ENCODE results near the gene MCCD1. TPM values are rescaled to one million over a fixed set of nuclear protein-coding genes. Genes with fewer than 3 reads are reported as not detected.
"Not testable (repeated sequence)": the region's sequence is repeated elsewhere in the genome, so short reads cannot be mapped to it uniquely, and the experiment has no call there.

The MCCD1 gene
- polyA plus RNA-seq, 1 experiment = not detected

DNA sequence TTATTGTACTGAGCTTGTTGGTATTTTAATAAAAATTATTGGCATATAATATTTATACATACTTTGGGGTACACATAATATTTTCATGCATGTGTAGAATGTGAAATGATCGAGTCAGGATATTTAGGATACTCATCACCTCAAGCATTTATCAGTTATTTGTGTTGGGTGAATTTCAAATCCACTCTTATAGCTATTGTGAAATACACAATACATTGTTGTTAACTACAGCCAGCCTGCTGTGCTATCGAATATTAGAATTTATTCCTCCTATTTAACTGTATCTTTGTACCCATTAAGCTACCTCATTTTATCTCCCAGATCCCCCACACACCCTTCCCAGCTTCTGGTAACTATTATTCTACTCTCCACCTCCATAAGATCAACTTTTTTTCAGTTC is 45.4 kb upstream of the MCCD1 start:
- POLR2A ChIA-PET = no interaction called here

DNA sequence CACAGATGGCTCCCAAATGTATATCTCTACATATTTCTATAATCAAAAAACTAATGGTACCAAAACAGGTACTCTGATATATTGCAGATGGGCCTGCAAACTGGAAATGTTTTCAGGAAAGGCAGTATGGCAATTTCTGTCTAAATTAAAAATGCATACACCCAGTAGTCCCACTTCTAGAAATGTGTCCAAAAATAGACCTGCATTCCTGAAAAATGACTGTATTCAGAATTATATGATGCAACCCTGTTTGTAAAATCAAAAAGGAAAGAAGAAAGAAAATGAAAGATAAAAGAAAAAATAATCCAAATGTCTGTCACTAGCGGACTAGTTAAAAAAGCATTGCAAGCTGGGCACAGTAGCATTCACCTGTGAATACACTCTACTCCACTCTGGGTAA is 43.7 kb upstream of the MCCD1 start:
- H3K4me3 ChIP-seq (ENCODE audit: low read depth, low read length) = no peak overlapping the region
- TF ChIP-seq, protein P1, sequence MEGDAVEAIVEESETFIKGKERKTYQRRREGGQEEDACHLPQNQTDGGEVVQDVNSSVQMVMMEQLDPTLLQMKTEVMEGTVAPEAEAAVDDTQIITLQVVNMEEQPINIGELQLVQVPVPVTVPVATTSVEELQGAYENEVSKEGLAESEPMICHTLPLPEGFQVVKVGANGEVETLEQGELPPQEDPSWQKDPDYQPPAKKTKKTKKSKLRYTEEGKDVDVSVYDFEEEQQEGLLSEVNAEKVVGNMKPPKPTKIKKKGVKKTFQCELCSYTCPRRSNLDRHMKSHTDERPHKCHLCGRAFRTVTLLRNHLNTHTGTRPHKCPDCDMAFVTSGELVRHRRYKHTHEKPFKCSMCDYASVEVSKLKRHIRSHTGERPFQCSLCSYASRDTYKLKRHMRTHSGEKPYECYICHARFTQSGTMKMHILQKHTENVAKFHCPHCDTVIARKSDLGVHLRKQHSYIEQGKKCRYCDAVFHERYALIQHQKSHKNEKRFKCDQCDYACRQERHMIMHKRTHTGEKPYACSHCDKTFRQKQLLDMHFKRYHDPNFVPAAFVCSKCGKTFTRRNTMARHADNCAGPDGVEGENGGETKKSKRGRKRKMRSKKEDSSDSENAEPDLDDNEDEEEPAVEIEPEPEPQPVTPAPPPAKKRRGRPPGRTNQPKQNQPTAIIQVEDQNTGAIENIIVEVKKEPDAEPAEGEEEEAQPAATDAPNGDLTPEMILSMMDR (IDR thresholded peaks at IDR 0.05; ENCODE audit: low read depth, low read length) = no peak
- no peak for DNase-seq (ENCODE audit: low read depth, low spot score)
- peaks cover 3% of the 10 kb centered on the region for H3K27me3 ChIP-seq (ENCODE audit: control insufficient read depth, insufficient read depth, low read length)
- H3K27ac ChIP-seq (ENCODE audit: low read depth, low read length) = no peak overlapping the region
- ChIA-PET CTCF (interaction anchor here (0.6 kb wide), 1 partner anchor 8 kb away, joined by 3 read pairs; no protein-coding TSS in a partner anchor), POLR2A (no interaction called here)
- H3K9me3 ChIP-seq (ENCODE audit: control insufficient read depth, insufficient read depth, low read length) = no peaks in the 10 kb centered on the region

More for the DNA sequence above, 45.4 kb upstream of the MCCD1 start:
- H3K9me3 ChIP-seq (ENCODE audit: control insufficient read depth, insufficient read depth, low read length) = no peaks in the 10 kb centered on the region
- no peak for DNase-seq (ENCODE audit: low read depth, low spot score)
- H3K27me3 ChIP-seq (ENCODE audit: control insufficient read depth, insufficient read depth, low read length) = peaks cover 9% of the 10 kb centered on the region
- CTCF ChIA-PET = interaction anchor here (0.5 to 1.3 kb wide), 3 partner anchors 10 to 132 kb away, joined by 4 to 7 read pairs (median 5); partner anchors contain the start of gene AIF1
- H3K27ac ChIP-seq (ENCODE audit: low read depth, low read length) = no peak overlapping the region
- no peak overlapping the region for H3K4me3 ChIP-seq (ENCODE audit: low read depth, low read length)
- TF ChIP-seq, protein P1 (IDR thresholded peaks at IDR 0.05; ENCODE audit: low read depth, low read length) = no peak

DNA sequence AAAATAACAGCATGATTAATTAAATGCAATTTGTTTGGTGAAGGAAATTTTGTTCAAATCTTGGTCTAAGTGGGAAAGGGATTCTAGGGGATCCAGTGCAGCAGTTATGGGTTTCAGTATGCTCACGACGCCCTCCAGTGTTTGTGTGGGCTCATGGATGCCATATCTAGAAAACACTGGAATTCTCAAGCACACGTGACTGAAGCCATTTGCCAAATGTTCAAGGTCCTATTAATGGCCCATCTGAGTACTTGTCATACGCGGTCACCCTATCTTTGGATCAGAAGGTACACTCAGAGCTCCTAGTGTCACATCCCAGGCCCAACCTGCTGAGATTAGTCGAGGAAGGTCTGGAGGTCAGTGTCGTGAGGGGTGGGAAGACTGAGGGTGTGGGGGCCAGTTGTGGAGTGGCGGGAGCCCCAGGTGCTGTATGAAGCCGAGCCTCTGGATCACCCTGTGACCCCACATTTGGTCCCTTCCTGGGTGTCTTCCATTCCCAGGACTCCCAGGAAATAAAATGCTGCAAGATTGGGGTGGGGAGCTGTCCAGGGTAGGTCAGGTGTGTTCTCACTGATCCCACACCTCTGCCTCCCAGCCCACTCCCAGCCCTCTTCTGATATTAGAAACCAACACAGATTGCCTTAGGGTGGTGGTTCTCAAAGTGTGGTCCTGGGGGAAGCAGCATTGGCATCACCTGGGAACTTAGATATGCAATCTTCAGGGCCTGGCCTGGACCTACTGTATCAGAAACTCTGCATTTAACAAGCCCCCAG is 42.5 kb upstream of the MCCD1 start:
- CTCF ChIA-PET; DNase-seq (ENCODE audit: low read depth, low spot score); H3K4me3 ChIP-seq (ENCODE audit: low read depth, low read length); H3K27ac ChIP-seq (ENCODE audit: low read depth, low read length); H3K27me3 ChIP-seq (ENCODE audit: control insufficient read depth, insufficient read depth, low read length); H3K9me3 ChIP-seq (ENCODE audit: control insufficient read depth, insufficient read depth, low read length); POLR2A ChIA-PET: not testable (repeated sequence)

DNA sequence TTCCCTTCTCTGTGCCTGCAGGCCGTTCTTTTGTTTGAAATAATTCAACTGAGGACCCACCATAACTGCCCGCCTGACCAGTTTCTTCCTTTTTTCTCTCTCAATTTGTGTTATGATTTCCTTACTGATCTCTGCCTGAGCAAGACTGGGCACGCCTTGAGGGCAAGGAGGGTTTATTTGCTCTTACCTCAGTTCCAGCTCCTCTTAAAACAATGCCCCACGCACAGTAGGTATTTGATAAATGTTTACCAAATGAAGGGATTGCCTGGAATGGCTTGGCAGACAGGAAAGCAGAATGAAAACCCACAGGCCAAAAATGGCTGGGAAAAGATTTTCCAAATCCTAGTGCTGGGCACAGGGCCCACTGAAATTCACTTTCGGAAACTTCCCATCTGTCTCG is 41.1 kb upstream of the MCCD1 start:
- H3K9me3 ChIP-seq (ENCODE audit: control insufficient read depth, insufficient read depth, low read length); CTCF ChIA-PET; H3K27me3 ChIP-seq (ENCODE audit: control insufficient read depth, insufficient read depth, low read length); H3K27ac ChIP-seq (ENCODE audit: low read depth, low read length); DNase-seq (ENCODE audit: low read depth, low spot score); H3K4me3 ChIP-seq (ENCODE audit: low read depth, low read length); POLR2A ChIA-PET: not testable (repeated sequence)

DNA sequence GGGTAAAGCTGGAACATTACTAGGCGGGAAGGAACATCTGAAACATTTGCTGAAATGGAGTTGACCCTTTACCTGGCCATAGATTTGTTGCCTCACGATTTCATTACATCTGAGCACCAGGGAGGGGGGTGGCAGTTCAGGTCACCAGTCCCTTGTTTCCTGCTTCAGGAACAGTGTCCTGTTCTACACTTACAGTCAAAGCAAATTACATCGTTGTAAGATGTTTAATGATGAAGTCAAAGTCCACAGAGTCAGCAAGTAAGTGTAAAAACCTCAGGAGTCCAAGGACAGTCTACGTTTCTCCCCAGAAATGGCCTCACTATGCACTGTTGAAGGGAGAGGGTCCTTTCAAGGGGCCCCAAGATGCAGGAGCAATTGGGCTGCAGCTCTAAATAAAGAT is 39.7 kb upstream of the MCCD1 start:
- ChIA-PET POLR2A (no interaction called here), CTCF (interaction anchor here (1.2 kb wide), 1 partner anchor 47 kb away, joined by 4 read pairs; no protein-coding TSS in a partner anchor)

More for the DNA sequence above, 39.7 kb upstream of the MCCD1 start:
- Histone ChIP-seq H3K27ac (ENCODE audit: low read depth, low read length) (no peak overlapping the region), H3K9me3 (ENCODE audit: control insufficient read depth, insufficient read depth, low read length) (no peaks in the 10 kb centered on the region), H3K27me3 (ENCODE audit: control insufficient read depth, insufficient read depth, low read length) (no peaks in the 10 kb centered on the region), H3K4me3 (ENCODE audit: low read depth, low read length) (no peak overlapping the region)
- TF ChIP-seq, protein P1 (IDR thresholded peaks at IDR 0.05; ENCODE audit: low read depth, low read length) = no peak
- DNase-seq (ENCODE audit: low read depth, low spot score) = no peak
